Effector memory CD8-positive, alpha-beta T cell (primary cell): Measurements from ENCODE around the gene CBFB.
A peak's percentile ranks its signal among the peaks of the same experiment; 100 is the strongest.

Experiments
- ATAC-seq: fragments of 150-1000 bp; cut with Tn5 transposase; replicated peaks from 2 replicates; pipeline ENCODE4 v1.10.0; 2021; ENCODE audit warnings: mild to moderate bottlenecking, moderate library complexity
- DNase-seq, 3 experiments: peaks; one replicate each; pipeline ENCODE4 v3.0.0; 2021
- H3K27ac Mint-ChIP-seq, 2 donors: one replicate each; pipeline ENCODE4 v1.8.0; 2022; ENCODE audit warnings: mild to moderate bottlenecking in 2 of 2, mixed read lengths in 2 of 2, moderate library complexity in 2 of 2
- H3K27me3 Mint-ChIP-seq, 2 donors: one replicate each; pipeline ENCODE4 v1.8.0; 2022; ENCODE audit warnings: mixed read lengths in 2 of 2
- H3K36me3 Mint-ChIP-seq: one replicate; pipeline ENCODE4 v1.8.0; 2022; ENCODE audit warnings: mild to moderate bottlenecking, moderate library complexity, mixed read lengths; ENCODE audit not compliant: insufficient read depth
- H3K4me1 Mint-ChIP-seq, 2 donors: one replicate each; pipeline ENCODE4 v1.8.0; 2022; ENCODE audit warnings: low read depth in 2 of 2, mixed read lengths in 2 of 2
- H3K4me3 Mint-ChIP-seq, 2 donors: one replicate each; pipeline ENCODE4 v1.8.0; 2022; ENCODE audit warnings: mild to moderate bottlenecking in 2 of 2, mixed read lengths in 2 of 2, moderate library complexity in 2 of 2
- H3K9me3 Mint-ChIP-seq, 2 donors: one replicate each; pipeline ENCODE4 v1.8.0; 2022; ENCODE audit warnings: mixed read lengths in 2 of 2

CBFB gene

DNA sequence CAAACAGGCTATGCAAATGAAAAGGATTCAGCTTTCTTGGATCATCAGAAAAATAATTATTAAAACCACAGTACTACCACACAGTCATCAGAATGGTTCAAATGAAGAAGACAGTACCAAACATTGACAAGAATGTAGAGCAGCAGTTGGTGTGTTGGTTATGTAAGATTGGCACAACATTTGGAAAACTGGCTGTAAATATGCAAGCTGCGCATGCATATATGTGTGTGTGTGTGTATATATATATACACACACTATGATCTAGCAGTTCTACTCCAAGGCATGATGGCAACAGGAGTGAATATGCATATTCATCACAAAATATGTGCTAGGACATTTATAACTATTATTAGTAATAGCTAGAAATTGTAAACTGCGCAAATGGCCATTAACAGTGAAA, 46.4 kb downstream of the CBFB start:
- DNase-seq (no peak), ATAC-seq (no peak)
- H3K27ac Mint-ChIP-seq = no peak overlapping the region
- H3K27me3 Mint-ChIP-seq = no peaks in the 10 kb centered on the region
- H3K36me3 Mint-ChIP-seq = peaks cover 29% of the 10 kb centered on the region
- no peaks in the 10 kb centered on the region for H3K9me3 Mint-ChIP-seq
- H3K4me1 Mint-ChIP-seq = peaks cover 0 to 2% of the 10 kb centered on the region in 2 donors
- H3K4me3 Mint-ChIP-seq = no peak overlapping the region

DNA sequence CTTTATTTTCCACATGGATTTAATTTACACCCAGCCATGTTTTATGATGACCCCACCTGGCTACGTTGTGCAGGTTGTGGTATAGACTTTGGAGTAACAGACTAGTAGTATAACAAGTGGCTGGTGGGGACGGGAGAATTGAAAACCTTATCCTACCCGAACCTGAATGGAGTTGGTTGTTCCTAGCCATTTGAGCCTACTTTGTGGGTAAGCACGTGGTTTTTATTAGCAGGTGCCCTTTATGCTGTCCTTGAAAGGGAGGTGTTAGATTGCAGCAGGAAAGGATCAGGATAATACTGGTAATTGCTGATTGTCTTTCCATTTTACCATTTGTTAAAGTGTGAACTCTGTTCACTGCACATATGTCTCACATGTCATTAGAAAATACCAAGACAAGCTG, 48.9 kb downstream of the CBFB start:
- ATAC-seq = no peak
- H3K27ac Mint-ChIP-seq = no peak overlapping the region

GRCh38 chr16:67082100-67082499, 53.2 kb downstream of the CBFB start:
- Mint-ChIP-seq H3K27me3 (no peaks in the 10 kb centered on the region), H3K36me3 (peaks cover 18% of the 10 kb centered on the region), H3K4me1 (peaks cover 6 to 10% of the 10 kb centered on the region in 2 donors), H3K27ac (peak overlapping the region in 1 of 2 donors; percentile 41), H3K9me3 (no peaks in the 10 kb centered on the region), H3K4me3 (no peak overlapping the region)
- ATAC-seq (peak; percentile 61), DNase-seq (peak in 1 of 3 experiments; percentile 16)

More for the DNA sequence above, 48.9 kb downstream of the CBFB start:
- no peaks in the 10 kb centered on the region for H3K27me3 Mint-ChIP-seq
- H3K4me1 Mint-ChIP-seq = peaks cover 6% of the 10 kb centered on the region in 2 donors
- no peaks in the 10 kb centered on the region for H3K9me3 Mint-ChIP-seq
- no peak for DNase-seq
- H3K4me3 Mint-ChIP-seq = no peak overlapping the region
- peaks cover 23% of the 10 kb centered on the region for H3K36me3 Mint-ChIP-seq

DNA sequence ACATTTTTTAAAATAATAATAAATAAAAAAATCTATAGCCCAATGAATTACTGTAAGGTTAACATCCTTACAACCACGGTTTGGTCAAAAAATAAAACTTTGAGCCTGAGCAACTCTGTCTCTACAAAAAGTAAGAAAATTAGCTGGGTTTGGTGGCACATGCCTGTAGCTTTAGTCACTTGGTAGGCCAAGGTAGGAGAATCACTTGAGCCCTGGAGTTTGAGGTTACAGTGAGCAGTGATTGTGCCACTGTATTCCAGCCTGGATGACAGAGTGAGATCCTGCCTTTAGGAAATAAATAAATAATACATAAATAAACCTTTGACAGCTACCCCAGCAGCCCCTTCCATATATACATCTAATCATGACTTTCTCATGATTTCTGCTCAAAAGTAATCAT, 53.9 kb downstream of the CBFB start:
- Mint-ChIP-seq H3K27ac (no peak overlapping the region), H3K36me3 (peaks cover 17% of the 10 kb centered on the region), H3K27me3 (no peaks in the 10 kb centered on the region)

GRCh38 chr16:67084345-67085028, 55.5 kb downstream of the CBFB start:
- DNase-seq (no peak), ATAC-seq (no peak)
- H3K9me3 Mint-ChIP-seq = no peaks in the 10 kb centered on the region
- H3K27me3 Mint-ChIP-seq = no peaks in the 10 kb centered on the region
- peaks cover 6 to 10% of the 10 kb centered on the region in 2 donors for H3K4me1 Mint-ChIP-seq
- peaks cover 20% of the 10 kb centered on the region for H3K36me3 Mint-ChIP-seq
- H3K4me3 Mint-ChIP-seq = no peak overlapping the region
- no peak overlapping the region for H3K27ac Mint-ChIP-seq

More for the DNA sequence above, 53.9 kb downstream of the CBFB start:
- Mint-ChIP-seq H3K4me1 (peaks cover 6 to 10% of the 10 kb centered on the region in 2 donors), H3K4me3 (no peak overlapping the region), H3K9me3 (no peaks in the 10 kb centered on the region)
- no peak for ATAC-seq
- no peak for DNase-seq

GRCh38 chr16:67086822-67087221, 57.9 kb downstream of the CBFB start:
- Mint-ChIP-seq H3K9me3 (no peaks in the 10 kb centered on the region), H3K4me1 (peaks cover 4 to 9% of the 10 kb centered on the region in 2 donors), H3K36me3 (peaks cover 20% of the 10 kb centered on the region), H3K27me3 (no peaks in the 10 kb centered on the region), H3K4me3 (no peak overlapping the region), H3K27ac (no peak overlapping the region)
- ATAC-seq = no peak
- DNase-seq = no peak

GRCh38 chr16:67087291-67087690, 58.3 kb downstream of the CBFB start:
- H3K27me3 Mint-ChIP-seq = no peaks in the 10 kb centered on the region
- H3K27ac Mint-ChIP-seq = no peak overlapping the region
- no peak overlapping the region for H3K4me3 Mint-ChIP-seq
- peaks cover 4 to 9% of the 10 kb centered on the region in 2 donors for H3K4me1 Mint-ChIP-seq
- ATAC-seq (no peak), DNase-seq (no peak)
- no peaks in the 10 kb centered on the region for H3K9me3 Mint-ChIP-seq
- H3K36me3 Mint-ChIP-seq = peaks cover 20% of the 10 kb centered on the region

GRCh38 chr16:67087803-67088202, 58.9 kb downstream of the CBFB start:
- H3K36me3 Mint-ChIP-seq = peaks cover 20% of the 10 kb centered on the region
- DNase-seq (no peak), ATAC-seq (no peak)
- no peaks in the 10 kb centered on the region for H3K9me3 Mint-ChIP-seq
- no peaks in the 10 kb centered on the region for H3K27me3 Mint-ChIP-seq
- peaks cover 4 to 9% of the 10 kb centered on the region in 2 donors for H3K4me1 Mint-ChIP-seq
- no peak overlapping the region for H3K4me3 Mint-ChIP-seq
- peak overlapping the region in 1 of 2 donors; percentile 31 for H3K27ac Mint-ChIP-seq

DNA sequence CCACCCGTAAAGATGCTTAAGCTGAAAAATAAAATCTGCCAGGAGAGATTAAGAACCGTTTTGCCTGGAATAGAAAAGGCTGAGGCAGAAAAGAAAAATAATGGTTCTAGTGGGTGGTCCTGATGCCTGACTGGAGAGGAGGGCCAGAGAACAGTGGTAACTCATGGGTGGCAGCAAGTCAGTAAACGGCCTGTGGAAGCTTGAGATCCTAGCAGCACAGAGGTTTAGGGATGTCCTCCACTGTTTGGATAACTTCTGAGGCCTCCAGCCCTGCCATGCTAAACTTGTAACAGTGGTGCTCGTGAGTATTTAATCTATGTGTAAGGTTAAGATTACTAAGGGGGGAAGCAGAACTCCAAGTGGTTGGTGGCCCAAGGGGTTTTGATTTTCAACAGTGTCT, 59.6 kb downstream of the CBFB start:
- no peak for ATAC-seq
- Mint-ChIP-seq H3K9me3 (no peaks in the 10 kb centered on the region), H3K27me3 (no peaks in the 10 kb centered on the region), H3K36me3 (peaks cover 19% of the 10 kb centered on the region), H3K27ac (peak overlapping the region in 1 of 2 donors; percentile 31), H3K4me3 (no peak overlapping the region), H3K4me1 (peaks cover 4 to 9% of the 10 kb centered on the region in 2 donors)
- DNase-seq = no peak

- ATAC-seq = no peak
- no peaks in the 10 kb centered on the region for H3K9me3 Mint-ChIP-seq
- peaks cover 14% of the 10 kb centered on the region for H3K36me3 Mint-ChIP-seq
- H3K27ac Mint-ChIP-seq = peak overlapping the region in 1 of 2 donors; percentile 66
- DNase-seq = no peak
- H3K4me1 Mint-ChIP-seq = peaks cover 4 to 9% of the 10 kb centered on the region in 2 donors
- H3K27me3 Mint-ChIP-seq = no peaks in the 10 kb centered on the region
- no peak overlapping the region for H3K4me3 Mint-ChIP-seq
Observed at GRCh38 chr16:67089101-67089500, 60.2 kb downstream of the CBFB start.

DNA sequence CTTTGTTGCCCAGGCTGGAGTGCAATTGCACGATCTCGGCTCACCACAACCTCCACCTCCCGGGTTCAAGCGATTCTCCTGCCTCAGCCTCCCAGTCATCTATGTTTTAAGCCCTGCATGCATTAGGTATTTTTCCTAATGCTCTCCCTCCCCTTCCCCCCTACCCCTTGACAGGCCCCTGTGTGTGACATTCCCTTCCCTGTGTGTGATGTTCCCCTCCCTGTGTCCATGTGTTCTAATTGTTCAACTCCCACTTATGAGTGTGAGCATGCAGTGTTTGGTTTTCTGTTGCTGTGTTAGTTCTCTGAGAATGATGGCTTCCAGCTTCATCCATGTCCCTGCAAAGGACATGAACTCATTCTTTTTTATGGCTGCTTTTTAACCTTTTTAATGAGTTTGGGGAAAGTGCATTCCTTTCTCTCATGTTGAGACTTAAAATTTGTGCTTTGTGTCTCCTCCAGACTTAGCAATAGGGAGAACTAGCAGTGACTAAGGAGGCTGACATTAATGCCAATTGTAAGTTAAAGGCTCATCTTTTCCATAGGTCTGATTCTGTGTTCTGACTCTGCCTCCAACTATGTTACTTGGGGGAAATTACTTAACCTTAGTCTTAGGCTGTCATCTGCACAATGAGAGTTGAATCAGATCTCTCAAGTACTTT, 63.1 kb downstream of the CBFB start:
- H3K27ac Mint-ChIP-seq = no peak overlapping the region
- no peak for DNase-seq
- peaks cover 18% of the 10 kb centered on the region for H3K36me3 Mint-ChIP-seq
- no peaks in the 10 kb centered on the region for H3K9me3 Mint-ChIP-seq
- peaks cover 4 to 5% of the 10 kb centered on the region in 2 donors for H3K4me1 Mint-ChIP-seq
- H3K27me3 Mint-ChIP-seq = no peaks in the 10 kb centered on the region
- no peak overlapping the region for H3K4me3 Mint-ChIP-seq
- no peak for ATAC-seq

- Mint-ChIP-seq H3K27me3 (no peaks in the 10 kb centered on the region), H3K9me3 (no peaks in the 10 kb centered on the region), H3K4me3 (no peak overlapping the region), H3K4me1 (peaks cover 4 to 5% of the 10 kb centered on the region in 2 donors), H3K27ac (peak overlapping the region in 1 of 2 donors; percentile 25), H3K36me3 (peaks cover 17% of the 10 kb centered on the region)
- ATAC-seq (no peak), DNase-seq (no peak)
Observed at GRCh38 chr16:67093098-67093726, 64.3 kb downstream of the CBFB start.

DNA sequence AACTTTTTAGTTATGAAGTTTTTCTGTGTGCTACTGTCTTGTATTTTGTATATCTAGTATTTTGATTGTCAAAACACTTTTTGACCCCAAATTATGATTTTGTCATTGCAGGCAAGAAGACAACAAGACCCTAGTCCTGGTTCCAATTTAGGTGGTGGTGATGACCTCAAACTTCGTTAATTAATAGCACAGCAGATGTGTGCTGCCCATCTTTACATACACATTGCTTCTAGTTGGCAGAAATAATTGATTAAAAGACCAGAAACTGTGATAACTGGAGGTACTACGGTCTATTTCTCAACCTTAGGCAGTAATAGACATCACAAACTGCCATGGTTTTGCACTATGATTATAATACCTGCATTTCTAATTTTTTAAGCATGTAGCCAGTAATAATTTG, 69.7 kb downstream of the CBFB start:
- H3K9me3 Mint-ChIP-seq = no peaks in the 10 kb centered on the region
- H3K36me3 Mint-ChIP-seq = peaks cover 22% of the 10 kb centered on the region
- H3K4me3 Mint-ChIP-seq = no peak overlapping the region
- H3K27ac Mint-ChIP-seq = no peak overlapping the region
- no peak for ATAC-seq
- no peaks in the 10 kb centered on the region for H3K27me3 Mint-ChIP-seq
- H3K4me1 Mint-ChIP-seq = no peaks in the 10 kb centered on the region
- no peak for DNase-seq
